GM23248 (cell line): ENCODE results near the gene SLC35D3. TPM values are rescaled to one million over a fixed set of nuclear protein-coding genes. Genes with fewer than 3 reads are reported as not detected.

Experiments used
- DNase-seq: peaks from one replicate; pipeline ENCODE4 v3.0.0-alpha.2; 2015
- H2AFZ ChIP-seq: fragments of 200-600 bp; sonication (generic); 2 replicates; pipeline ENCODE4 v1.6.1; 2016; ENCODE audit warnings: antibody characterized with exemption
- H3F3A ChIP-seq: fragments of 200-600 bp; sonication (generic); 2 replicates; pipeline ENCODE4 v1.6.1; 2016; ENCODE audit warnings: mild to moderate bottlenecking, antibody characterized with exemption, mixed run types; ENCODE audit not compliant: insufficient read depth
- H3K27ac ChIP-seq: fragments of 200-600 bp; sonication (generic); 2 replicates; pipeline ENCODE4 v1.5.1; 2016; ENCODE audit warnings: mild to moderate bottlenecking
- H3K27me3 ChIP-seq: fragments of 200-600 bp; sonication (generic); replicated peaks from 2 replicates; pipeline ENCODE4 v1.6.1; 2016; ENCODE audit warnings: mild to moderate bottlenecking; ENCODE audit not compliant: insufficient read depth
- H3K36me3 ChIP-seq: fragments of 200-600 bp; sonication (generic); 2 replicates; pipeline ENCODE4 v1.6.1; 2016; ENCODE audit warnings: low read depth, mild to moderate bottlenecking
- H3K4me1 ChIP-seq: fragments of 200-600 bp; sonication (generic); 2 replicates; pipeline ENCODE4 v1.6.1; 2016; ENCODE audit warnings: mild to moderate bottlenecking; ENCODE audit not compliant: insufficient read depth
- H3K4me2 ChIP-seq: fragments of 200-600 bp; sonication (generic); one replicate; pipeline ENCODE4 v1.6.1; 2016; ENCODE audit warnings: mild to moderate bottlenecking; ENCODE audit not compliant: unreplicated experiment
- H3K4me3 ChIP-seq: fragments of 200-600 bp; sonication (generic); 2 replicates; pipeline ENCODE4 v1.5.1; 2016; ENCODE audit warnings: mild to moderate bottlenecking
- H3K79me2 ChIP-seq: fragments of 200-600 bp; sonication (generic); 2 replicates; pipeline ENCODE4 v1.6.1; 2016; ENCODE audit warnings: mild to moderate bottlenecking; ENCODE audit not compliant: insufficient read depth
- H3K9ac ChIP-seq: fragments of 200-600 bp; sonication (generic); 2 replicates; pipeline ENCODE4 v1.6.1; 2016; ENCODE audit warnings: mild to moderate bottlenecking
- H3K9me2 ChIP-seq: fragments of 200-600 bp; sonication (generic); 2 replicates; pipeline ENCODE4 v1.6.1; 2016; ENCODE audit warnings: mixed run types, mild to moderate bottlenecking, moderate library complexity; ENCODE audit not compliant: insufficient read depth
- H3K9me3 ChIP-seq: fragments of 200-600 bp; sonication (generic); one replicate; pipeline ENCODE4 v1.6.1; 2017; ENCODE audit warnings: low read depth
- H4K20me1 ChIP-seq: fragments of 200-600 bp; sonication (generic); 2 replicates; pipeline ENCODE4 v1.6.0; 2016; ENCODE audit not compliant: insufficient read depth
- EZH2 ChIP-seq: fragments of 200-600 bp; sonication (generic); IDR thresholded peaks from 2 replicates; pipeline ENCODE4 v1.6.1; 2018; ENCODE audit warnings: antibody characterized with exemption, mild to moderate bottlenecking; ENCODE audit not compliant: insufficient read depth, poor library complexity, severe bottlenecking
- EZH2phosphoT487 ChIP-seq: fragments of 200-600 bp; sonication (generic); IDR thresholded peaks from 2 replicates; pipeline ENCODE4 v1.6.1; 2018; ENCODE audit warnings: antibody characterized with exemption, moderate library complexity, mild to moderate bottlenecking, low read depth; ENCODE audit not compliant: insufficient read depth
- WGBS, 2 experiments: methylation state at CpG; one replicate each; pipeline ENCODE4 v1.1.6; 2015 to 2017; ENCODE audit warnings: low lambda C conversion rate in 2 of 2, low coverage in 1 of 2; ENCODE audit errors: missing lambda C conversion rate in 2 of 2; 5-methylcytosine and 5-hydroxymethylcytosine counted together
- in situ Hi-C: fragments of 300-500 bp; cut with MboI; formaldehyde crosslinking; loops from 2 replicates; pipeline ENCODE4 v1.15.0; 2020
- polyA plus RNA-seq: library from polyadenylated mRNA; unstranded; fragments of >200 nt; fragmentation: Nextera tagmentation; extraction: Ambion mirVana; gene quantifications from 2 replicates; pipeline ENCODE4 v1.2.1, GENCODE V29; 2016
- total RNA-seq: library from RNA; depleted of rRNA; stranded (reverse); fragments of >200 nt; shearing (Covaris generic); gene quantifications from 2 replicates; pipeline ENCODE4 v1.2.3, GENCODE V29; 2014

Gene SLC35D3
- total and polyA plus RNA-seq, 2 experiments from 2014 or later, result not detected

DNA sequence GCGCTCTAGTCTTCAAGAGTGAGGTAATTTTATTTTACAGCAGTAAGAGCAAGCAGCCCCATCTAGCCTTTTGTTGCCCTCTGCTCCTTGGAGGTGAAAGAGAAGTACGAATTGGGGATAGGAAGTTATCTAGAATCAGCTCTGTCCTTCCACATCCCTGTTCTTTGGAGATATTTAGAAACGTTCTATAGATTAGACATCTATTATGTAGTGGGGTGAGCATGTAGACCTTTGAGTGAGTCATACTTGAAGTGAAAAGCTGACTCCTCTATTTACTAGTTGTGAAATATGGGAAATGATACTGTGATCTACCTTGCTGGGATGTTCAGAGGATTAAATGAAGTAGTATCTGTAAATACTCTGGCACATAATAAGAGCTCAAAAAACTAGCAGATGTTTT lies 36.0 kb upstream of the SLC35D3 start:
- DNase-seq, result peak; percentile 12
- WGBS, 2 experiments, result 91% methylated on average over 3 of the region's 3 CpGs

DNA sequence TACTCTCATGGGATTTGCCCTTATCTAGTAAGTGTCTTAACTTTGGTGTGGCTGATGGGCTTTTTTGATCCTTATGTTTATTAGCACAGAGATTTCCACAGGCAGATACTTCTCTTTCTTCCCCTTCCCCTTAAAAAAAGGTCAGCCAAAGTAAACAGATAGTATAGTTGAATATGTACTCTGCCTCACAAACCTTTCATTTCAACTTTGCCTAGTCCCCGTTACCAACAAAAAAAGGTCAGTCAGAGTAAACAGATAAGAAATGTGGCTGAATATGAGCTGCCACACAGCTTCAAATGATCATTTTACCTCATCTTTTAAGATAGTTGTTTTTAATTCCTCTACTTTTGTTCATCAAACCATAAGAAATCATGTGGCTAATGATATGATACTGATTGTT lies 34.1 kb upstream of the SLC35D3 start:
- H3K79me2 ChIP-seq, result no peaks in the 10 kb centered on the region
- H3K4me2 ChIP-seq, result no peak overlapping the region
- in situ Hi-C loops, result no loop called here
- H4K20me1 ChIP-seq, result no peaks in the 10 kb centered on the region
- H3K36me3 ChIP-seq, result no peaks in the 10 kb centered on the region
- no peak overlapping the region for H3K4me3 ChIP-seq
- no peak for TF ChIP-seq EZH2phosphoT487
- TF ChIP-seq EZH2, result no peak
- H3K9me3 ChIP-seq, result no peaks in the 10 kb centered on the region
- no peaks in the 10 kb centered on the region for H3K9me2 ChIP-seq
- no peak overlapping the region for H3K9ac ChIP-seq
- H3K27ac ChIP-seq, result no peak overlapping the region
- no peaks in the 10 kb centered on the region for H3F3A ChIP-seq
- no peak overlapping the region for H2AFZ ChIP-seq
- no peaks in the 10 kb centered on the region for H3K27me3 ChIP-seq
- no peak for DNase-seq
- WGBS, 2 experiments, result 95 to 100% methylated on average over 1 of the region's 1 CpG
- no peaks in the 10 kb centered on the region for H3K4me1 ChIP-seq

More for the DNA sequence above, 36.0 kb upstream of the SLC35D3 start:
- in situ Hi-C loops, result no loop called here
- H3K79me2 ChIP-seq, result no peaks in the 10 kb centered on the region
- H3K27me3 ChIP-seq, result no peaks in the 10 kb centered on the region
- no peak overlapping the region for H2AFZ ChIP-seq
- no peak overlapping the region for H3K27ac ChIP-seq
- no peaks in the 10 kb centered on the region for H3K9me2 ChIP-seq
- no peak overlapping the region for H3K4me2 ChIP-seq
- H3K4me3 ChIP-seq, result no peak overlapping the region
- no peak for TF ChIP-seq EZH2phosphoT487
- TF ChIP-seq EZH2, result no peak
- H3K9ac ChIP-seq, result no peak overlapping the region
- no peaks in the 10 kb centered on the region for H3K9me3 ChIP-seq
- no peaks in the 10 kb centered on the region for H3K36me3 ChIP-seq
- H3K4me1 ChIP-seq, result no peaks in the 10 kb centered on the region
- no peaks in the 10 kb centered on the region for H3F3A ChIP-seq
- H4K20me1 ChIP-seq, result no peaks in the 10 kb centered on the region

DNA sequence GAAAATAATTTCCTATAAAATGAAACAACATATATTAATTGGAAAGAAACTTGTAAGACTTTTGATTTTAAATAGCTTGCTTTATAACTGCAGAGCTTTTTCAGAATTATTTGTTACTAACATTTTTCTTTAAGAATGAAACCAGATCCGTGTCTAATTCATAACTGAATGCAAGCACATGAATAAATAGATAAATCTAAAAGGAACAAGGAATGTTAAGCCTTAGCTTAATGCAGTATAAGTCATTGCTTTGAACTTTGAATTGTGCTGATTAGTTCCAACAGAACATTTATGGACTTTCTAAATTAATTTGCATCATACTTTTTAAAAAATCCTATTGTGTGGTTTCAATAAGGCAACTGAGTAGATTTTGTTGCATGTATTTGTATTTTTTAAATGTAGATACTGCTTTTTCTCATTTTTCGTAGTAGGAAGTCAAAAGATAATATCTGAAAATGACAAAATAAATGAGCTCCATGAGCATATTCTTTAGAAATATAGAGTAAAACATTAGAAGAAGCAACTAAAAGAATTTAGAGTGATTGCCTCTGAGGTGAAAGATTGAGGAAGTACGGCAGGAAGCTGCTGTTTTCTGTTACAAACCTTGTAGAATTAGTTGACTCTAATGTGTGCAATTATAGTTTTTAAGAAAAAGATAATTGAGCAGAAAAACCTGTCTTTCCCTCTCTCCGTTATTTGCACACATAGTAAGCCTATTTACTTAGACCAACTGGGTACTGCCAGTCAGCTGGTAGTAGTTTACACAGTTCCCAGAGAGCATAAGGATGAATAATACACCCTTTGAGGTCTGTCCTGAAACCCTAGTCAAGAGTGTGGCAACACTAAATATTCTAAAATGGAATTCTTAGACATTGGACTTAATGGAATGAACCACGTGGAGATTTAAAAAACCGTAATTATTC lies 32.6 kb upstream of the SLC35D3 start:
- Histone ChIP-seq H3K4me3 (no peak overlapping the region), H3K79me2 (no peaks in the 10 kb centered on the region), H3K36me3 (no peaks in the 10 kb centered on the region), H2AFZ (no peak overlapping the region), H3K4me1 (no peaks in the 10 kb centered on the region), H3K9ac (no peak overlapping the region), H3K9me3 (no peaks in the 10 kb centered on the region), H3K27me3 (no peaks in the 10 kb centered on the region), H3K4me2 (no peak overlapping the region), H3K9me2 (no peaks in the 10 kb centered on the region), H3K27ac (no peak overlapping the region), H4K20me1 (no peaks in the 10 kb centered on the region), H3F3A (no peaks in the 10 kb centered on the region)
- no peak for DNase-seq
- in situ Hi-C loops, result no loop called here
- 82 to 84% methylated on average over 6 of the region's 6 CpGs for WGBS, 2 experiments
- no peak for TF ChIP-seq EZH2
- TF ChIP-seq EZH2phosphoT487, result no peak

DNA sequence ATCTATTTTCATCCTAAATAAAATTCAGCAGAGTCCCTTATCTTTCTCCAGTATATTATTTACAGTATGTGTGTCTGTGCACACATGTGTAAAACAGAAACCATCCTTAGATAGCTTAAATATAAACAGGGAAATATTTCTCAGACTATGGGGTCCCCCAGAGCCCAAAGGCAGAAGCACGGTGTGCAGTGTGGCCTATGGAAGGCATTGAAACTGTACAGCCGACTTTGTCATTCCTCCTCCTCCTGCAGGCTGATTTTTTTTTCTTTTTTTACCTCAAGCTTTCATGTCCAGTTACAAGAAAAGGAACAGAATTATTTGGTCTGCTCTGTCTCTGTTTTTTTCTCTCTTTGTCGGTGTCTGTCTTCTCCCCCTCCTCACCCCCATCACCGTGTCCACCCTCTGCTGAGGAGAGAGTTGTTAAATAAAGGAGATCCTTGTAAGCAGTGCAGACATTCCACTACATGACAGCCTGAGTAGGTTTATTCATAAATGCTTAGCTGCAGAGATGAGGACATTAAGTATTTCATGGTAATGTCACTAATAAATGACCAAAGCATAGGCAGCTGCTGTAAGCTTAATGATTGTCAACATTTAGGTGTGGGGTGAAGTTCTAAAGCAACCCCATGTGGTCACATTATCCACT lies 31.8 kb upstream of the SLC35D3 start:
- Histone ChIP-seq H3K36me3 (no peaks in the 10 kb centered on the region), H3K4me2 (no peak overlapping the region), H3K4me3 (no peak overlapping the region), H3K27me3 (no peaks in the 10 kb centered on the region), H3K79me2 (no peaks in the 10 kb centered on the region), H3K9me3 (no peaks in the 10 kb centered on the region), H3K4me1 (no peaks in the 10 kb centered on the region), H3K9me2 (no peaks in the 10 kb centered on the region), H2AFZ (no peak overlapping the region), H3F3A (no peaks in the 10 kb centered on the region), H3K9ac (no peak overlapping the region), H4K20me1 (no peaks in the 10 kb centered on the region), H3K27ac (no peak overlapping the region)
- no peak for DNase-seq
- in situ Hi-C loops, result no loop called here
- WGBS, 2 experiments, result 76 to 81% methylated on average over 4 of the region's 4 CpGs
- TF ChIP-seq EZH2phosphoT487 (no peak), EZH2 (no peak)
